HG03469 (cell line): ENCODE measurements around the gene CCDC87.
"Not testable (repeated sequence)": the region's sequence is repeated elsewhere in the genome, so short reads cannot be mapped to it uniquely, and the experiment has no call there.

ENCODE experiments used
- ATAC-seq: cut with Tn5 transposase; IDR thresholded peaks from one replicate; pipeline ENCODE4 v1.9.1; 2021; ENCODE audit warnings: mild to moderate bottlenecking, moderate library complexity, moderate number of reproducible peaks; ENCODE audit not compliant: unreplicated experiment

Gene CCDC87

GRCh38 chr11:66557733-66558326 is 35.0 kb downstream of the CCDC87 start:
- ATAC-seq = no peak

- no peak for ATAC-seq
Measured at GRCh38 chr11:66556086-66556485, 36.8 kb downstream of the CCDC87 start.

GRCh38 chr11:66555416-66555815 is 37.4 kb downstream of the CCDC87 start:
- ATAC-seq = no peak

- no peak for ATAC-seq
Measured at GRCh38 chr11:66554602-66555001, 38.3 kb downstream of the CCDC87 start.

- no peak for ATAC-seq
Measured at GRCh38 chr11:66550887-66551286, 42.0 kb downstream of the CCDC87 start.

- no peak for ATAC-seq
Measured at GRCh38 chr11:66549696-66550095, 43.2 kb downstream of the CCDC87 start.

GRCh38 chr11:66548774-66549630 is 43.9 kb downstream of the CCDC87 start:
- ATAC-seq = no peak

- ATAC-seq = no peak
Measured at GRCh38 chr11:66548041-66548440, 44.8 kb downstream of the CCDC87 start.

GRCh38 chr11:66547662-66548009 is 45.2 kb downstream of the CCDC87 start:
- no peak for ATAC-seq

GRCh38 chr11:66546966-66547661 is 45.7 kb downstream of the CCDC87 start:
- no peak for ATAC-seq

GRCh38 chr11:66546368-66546965 is 46.4 kb downstream of the CCDC87 start, which contains the start of gene ACTN3:
Gene ACTN3 (plus strand): TSS chr11:66546903. CDS start chr11:66546938, 35 bp downstream.
- ATAC-seq = no peak

GRCh38 chr11:66545701-66546367 is 47.0 kb downstream of the CCDC87 start, which contains the start of gene ZDHHC24:
Gene ZDHHC24 (minus strand): TSS chr11:66546048. CDS start chr11:66546003, 45 bp downstream.
- peak; percentile 68 for ATAC-seq

GRCh38 chr11:66544952-66545351 is 47.9 kb downstream of the CCDC87 start:
- ATAC-seq = not testable (repeated sequence)

- no peak for ATAC-seq
Measured at GRCh38 chr11:66543263-66544107, 49.4 kb downstream of the CCDC87 start.

GRCh38 chr11:66542362-66542761 is 50.5 kb downstream of the CCDC87 start:
- no peak for ATAC-seq

GRCh38 chr11:66541892-66542291 is 51.0 kb downstream of the CCDC87 start:
- ATAC-seq = no peak

GRCh38 chr11:66540598-66540997 is 52.3 kb downstream of the CCDC87 start:
- ATAC-seq = not testable (repeated sequence)
